ENCODE results near the gene EMP1.
A peak's percentile ranks its signal among the peaks of the same experiment; 100 is the strongest.

EMP1 gene

GRCh38 chr12:13223941-13224340, 27.4 kb downstream of the EMP1 start:
- no peak for DNase-seq

GRCh38 chr12:13227191-13227590, 30.7 kb downstream of the EMP1 start:
- DNase-seq, result no peak

GRCh38 chr12:13228579-13228978, 32.1 kb downstream of the EMP1 start:
- DNase-seq, result no peak

DNA sequence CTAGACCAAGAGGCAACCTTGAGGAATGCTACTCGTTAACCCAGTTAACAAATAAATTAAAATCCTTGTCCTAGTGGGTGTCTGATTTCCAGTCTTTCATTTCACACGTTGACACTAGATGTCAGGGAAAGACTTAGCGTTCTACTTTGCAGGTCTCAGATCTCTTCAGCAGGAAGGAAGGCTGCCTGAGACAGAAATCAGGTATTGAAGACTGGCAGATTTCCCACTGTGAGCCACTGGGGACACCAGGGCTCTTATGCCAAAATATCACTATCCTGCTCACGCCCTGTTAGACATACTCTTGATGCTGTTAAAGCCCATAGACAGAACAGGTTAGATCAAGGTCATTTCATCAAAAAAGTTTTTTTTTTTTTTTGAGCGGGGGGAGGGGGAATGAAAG, 33.0 kb downstream of the EMP1 start:
- no peak for DNase-seq

DNA sequence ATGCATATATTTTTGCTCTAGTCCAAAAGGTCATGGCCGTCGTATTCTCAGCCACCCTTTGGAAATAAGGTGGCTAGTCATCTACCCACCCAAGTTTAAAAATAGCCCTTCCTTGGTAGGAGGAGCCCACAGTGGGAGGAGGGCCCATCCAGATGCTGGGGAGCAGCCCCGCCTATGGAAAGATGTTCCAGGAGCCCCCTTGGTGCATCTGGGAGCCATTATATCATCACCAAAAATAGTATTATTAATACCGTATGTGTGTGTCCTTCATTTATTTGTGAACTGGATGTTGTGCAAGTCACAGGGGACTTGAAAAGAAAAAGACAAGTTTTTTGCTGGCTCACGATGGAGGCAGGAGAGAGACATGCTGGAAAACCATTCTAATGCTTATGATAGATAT, 34.0 kb downstream of the EMP1 start:
- DNase-seq, result no peak

- DNase-seq, result peak; percentile 18
Observed at GRCh38 chr12:13233830-13234641, 37.5 kb downstream of the EMP1 start.

DNA sequence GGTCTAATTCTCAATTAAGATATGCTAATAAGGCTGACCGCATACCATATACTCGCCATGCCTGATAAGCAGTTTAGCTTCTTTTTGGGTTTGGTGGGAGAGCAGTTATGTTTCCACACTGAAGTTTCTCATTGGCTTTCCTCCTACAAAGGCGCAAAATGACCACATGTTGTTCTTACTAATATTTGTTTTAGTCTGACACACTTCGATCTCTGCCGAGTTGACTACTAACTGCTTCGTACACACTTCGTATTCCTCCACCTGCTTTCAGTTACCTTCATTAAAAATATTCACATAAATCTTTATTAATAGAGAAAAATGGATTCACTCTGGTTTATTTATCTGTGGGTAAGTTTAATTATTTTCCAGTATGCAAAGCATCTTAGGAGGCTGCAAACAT, 41.7 kb downstream of the EMP1 start:
- DNase-seq, result no peak

GRCh38 chr12:13241833-13242488, 45.4 kb downstream of the EMP1 start:
- DNase-seq, result no peak

GRCh38 chr12:13242936-13243335, 46.4 kb downstream of the EMP1 start:
- DNase-seq, result no peak

GRCh38 chr12:13243516-13244070, 47.1 kb downstream of the EMP1 start:
- no peak for DNase-seq

DNA sequence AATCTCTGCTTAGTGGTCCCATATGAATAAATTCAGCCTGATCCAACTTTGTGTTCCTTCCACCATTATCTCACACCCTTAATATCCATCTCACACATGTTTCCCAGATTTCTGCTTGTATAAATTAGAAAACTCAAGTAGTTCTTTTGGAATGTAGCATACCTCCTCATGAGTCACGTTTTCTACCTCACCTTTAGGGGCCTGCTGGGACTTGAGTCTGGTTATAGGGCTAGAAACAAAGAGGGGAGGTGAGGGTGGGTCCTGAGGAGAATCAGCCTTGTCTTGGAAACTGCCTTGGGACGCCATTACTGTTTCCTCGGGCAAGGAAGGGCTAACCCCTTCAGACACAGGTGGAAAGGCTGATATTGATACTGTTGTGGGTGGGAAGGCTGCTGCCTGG, 51.1 kb downstream of the EMP1 start:
- DNase-seq, result no peak

DNA sequence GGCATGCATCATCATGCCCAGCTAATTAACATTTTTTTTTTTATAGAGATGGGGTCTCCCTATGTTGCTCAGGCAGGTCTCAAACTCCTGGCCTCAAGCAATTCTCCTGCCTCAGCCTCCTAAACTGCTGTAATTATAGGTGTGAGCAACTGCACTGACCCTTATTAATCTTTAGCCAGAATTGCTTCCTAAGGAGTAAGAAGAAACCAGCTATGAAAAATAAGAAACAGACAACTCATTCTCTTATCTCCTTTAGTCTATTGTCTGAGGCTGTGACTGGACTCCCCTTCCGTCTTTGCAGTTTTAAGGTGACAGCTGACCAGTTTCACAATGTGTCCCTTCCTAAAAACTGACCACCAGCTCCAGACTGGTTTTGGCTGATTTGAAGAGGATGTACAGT, 52.4 kb downstream of the EMP1 start:
- DNase-seq, result no peak

- DNase-seq, result no peak
Observed at GRCh38 chr12:13250416-13250815, 53.9 kb downstream of the EMP1 start.

DNA sequence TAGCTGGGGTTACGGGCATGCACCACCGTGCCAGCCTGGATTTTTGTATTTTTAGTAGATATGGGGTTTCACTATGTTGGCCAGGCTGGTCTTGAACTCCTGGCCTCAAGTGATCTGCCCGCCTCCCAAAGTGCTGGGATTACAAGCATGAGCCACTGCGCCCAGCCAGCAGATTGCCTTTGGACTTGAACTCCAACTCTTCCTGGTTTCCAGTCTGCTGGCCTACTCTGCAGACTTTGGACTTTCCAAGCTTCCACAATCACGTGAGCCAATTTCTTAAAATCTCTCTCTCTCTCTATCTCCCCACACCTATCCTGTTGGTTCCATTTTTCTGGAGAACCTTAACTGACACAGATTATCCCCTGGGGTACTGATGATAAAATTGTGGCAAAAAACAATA, 55.0 kb downstream of the EMP1 start:
- DNase-seq, result no peak

DNA sequence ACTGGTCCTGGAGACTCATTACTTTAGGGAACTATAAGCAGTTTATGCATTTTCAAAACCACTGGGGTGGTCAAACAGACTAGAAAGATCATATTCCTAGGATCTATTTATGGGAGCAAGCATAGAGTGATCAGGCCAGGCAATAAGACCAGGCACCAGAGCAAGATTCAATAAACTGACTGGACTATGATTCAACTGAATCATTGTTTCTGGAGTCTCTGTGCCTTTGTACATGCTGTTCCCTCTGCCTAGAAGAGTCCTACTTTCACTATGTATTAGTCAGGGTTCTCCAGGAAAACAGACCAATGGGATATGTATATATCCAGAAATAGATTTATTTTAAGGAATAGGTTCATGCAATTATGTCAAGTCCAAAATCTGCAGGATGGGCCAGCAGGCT, 55.5 kb downstream of the EMP1 start:
- no peak for DNase-seq

GRCh38 chr12:13252616-13253015, 56.1 kb downstream of the EMP1 start:
- no peak for DNase-seq

GRCh38 chr12:13253966-13254760, 57.6 kb downstream of the EMP1 start:
- no peak for DNase-seq

- peak; percentile 81 for DNase-seq
Observed at GRCh38 chr12:13255792-13256691, 59.5 kb downstream of the EMP1 start.

DNA sequence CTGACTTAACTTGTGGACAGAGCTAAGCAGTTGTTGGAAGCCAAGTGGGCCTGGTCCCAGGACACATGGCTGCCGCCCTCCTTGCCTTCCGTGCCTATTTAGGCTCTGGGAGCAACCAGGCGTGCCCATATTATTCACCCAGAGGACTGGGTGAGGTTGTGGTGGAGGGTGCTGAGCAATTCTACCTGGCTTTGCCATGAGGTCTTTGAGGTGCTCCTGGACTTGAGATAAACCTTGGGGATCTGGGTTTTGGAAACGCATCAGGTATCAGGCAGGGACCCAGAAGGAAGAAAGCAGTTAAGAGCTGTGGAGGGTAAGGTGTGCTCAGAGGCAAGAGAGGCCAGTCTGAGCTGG, 60.1 kb downstream of the EMP1 start:
- DNase-seq, result no peak

DNA sequence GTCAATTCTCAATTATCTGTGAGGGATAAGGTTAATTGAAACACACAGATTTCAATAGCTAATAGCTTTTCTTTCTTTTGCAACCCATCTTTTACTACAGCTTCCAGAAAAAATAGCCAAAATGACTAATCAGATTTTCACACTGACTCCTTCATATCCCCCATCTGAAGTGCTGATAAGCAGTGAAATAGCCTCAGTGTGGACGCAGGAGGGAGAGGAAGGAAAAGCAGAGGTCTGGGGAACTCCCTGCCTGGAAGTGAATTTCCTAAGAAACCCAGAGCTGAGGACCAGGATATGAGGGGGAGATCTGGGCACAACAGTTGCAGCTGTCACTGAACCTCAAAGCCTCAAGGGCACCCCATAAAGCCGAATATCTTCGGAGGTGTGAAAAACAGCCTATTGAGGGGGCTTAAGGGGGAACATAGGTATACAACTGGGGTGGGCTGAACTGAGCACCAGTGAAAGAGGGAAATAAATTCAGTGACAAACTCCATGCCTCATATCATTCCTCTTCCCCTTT, 60.9 kb downstream of the EMP1 start:
- no peak for DNase-seq

GRCh38 chr12:13258197-13258596, 61.7 kb downstream of the EMP1 start:
- no peak for DNase-seq

DNA sequence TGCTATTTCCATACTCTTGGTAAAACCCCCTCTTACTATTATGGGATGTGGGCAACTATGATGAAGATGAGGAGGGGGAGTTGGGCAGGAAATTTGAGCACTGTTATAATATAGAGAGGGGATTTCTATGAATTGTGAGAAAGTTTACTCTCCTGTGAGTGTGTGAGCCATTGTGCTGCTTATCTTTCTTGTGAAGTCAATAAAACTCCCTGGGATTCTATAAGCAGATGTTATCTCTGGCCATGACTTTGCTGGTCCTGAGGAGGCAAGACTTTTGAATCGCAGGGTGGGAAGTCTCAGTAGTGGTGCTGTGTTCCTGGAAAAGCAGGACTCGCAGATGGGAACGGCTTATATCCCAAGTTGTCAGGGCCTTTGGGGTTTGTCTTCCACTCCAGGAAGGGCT, 62.2 kb downstream of the EMP1 start:
- DNase-seq, result no peak

Measured in MV-4-11 (cell line).